Smooth muscle cell (in vitro differentiated cells): ENCODE measurements around the gene NCAPH2. TPM values are rescaled to one million over a fixed set of nuclear protein-coding genes. Genes with fewer than 3 reads are reported as not detected.

Source experiments
- DNase-seq: peaks from one replicate; lab custom pipeline; 2025; ENCODE audit not compliant: unreplicated experiment; lab: John Stamatoyannopoulos, UW
- H2AFZ ChIP-seq: fragments of 200-600 bp; sonication (generic); 2 replicates; pipeline ENCODE4 v1.6.0; 2016; ENCODE audit warnings: antibody characterized with exemption, low read depth, mild to moderate bottlenecking
- H3F3A ChIP-seq: fragments of 200-600 bp; sonication (generic); 2 replicates; pipeline ENCODE4 v1.6.0; 2017; ENCODE audit warnings: antibody characterized with exemption, low read depth
- H3K27ac ChIP-seq: fragments of 200-600 bp; sonication (generic); 2 replicates; pipeline ENCODE4 v1.5.1; 2016; ENCODE audit warnings: low read depth, mild to moderate bottlenecking
- H3K27me3 ChIP-seq: fragments of 200-600 bp; sonication (generic); 2 replicates; pipeline ENCODE4 v1.6.1; 2016; ENCODE audit warnings: low read depth, mild to moderate bottlenecking
- H3K36me3 ChIP-seq: fragments of 200-600 bp; sonication (generic); 2 replicates; pipeline ENCODE4 v1.5.1; 2016; ENCODE audit warnings: low read depth
- H3K4me1 ChIP-seq: fragments of 200-600 bp; sonication (generic); 2 replicates; pipeline ENCODE4 v1.5.1; 2016; ENCODE audit warnings: low read depth
- H3K4me2 ChIP-seq: fragments of 200-600 bp; sonication (generic); 2 replicates; pipeline ENCODE4 v1.6.0; 2016; ENCODE audit warnings: mild to moderate bottlenecking
- H3K4me3 ChIP-seq: fragments of 200-600 bp; sonication (generic); 2 replicates; pipeline ENCODE4 v1.5.1; 2016; ENCODE audit warnings: mild to moderate bottlenecking
- H3K79me2 ChIP-seq: fragments of 200-600 bp; sonication (generic); 2 replicates; pipeline ENCODE4 v1.6.0; 2016; ENCODE audit warnings: low read depth, mild to moderate bottlenecking
- H3K9ac ChIP-seq: fragments of 200-600 bp; sonication (generic); 2 replicates; pipeline ENCODE4 v1.6.0; 2016; ENCODE audit warnings: low read depth
- H3K9me3 ChIP-seq: fragments of 200-600 bp; sonication (generic); replicated peaks from 2 replicates; pipeline ENCODE4 v1.5.1; 2016; ENCODE audit warnings: low read depth
- H4K20me1 ChIP-seq: fragments of 200-600 bp; sonication (generic); 2 replicates; pipeline ENCODE4 v1.6.0; 2016; ENCODE audit warnings: low read depth
- WGBS: methylation state at CpG from one replicate; pipeline ENCODE4 v1.1.7; 2016; ENCODE audit warnings: low lambda C conversion rate; 5-methylcytosine and 5-hydroxymethylcytosine counted together
- polyA plus RNA-seq: library from polyadenylated mRNA; unstranded; fragments of >200 nt; fragmentation: Nextera tagmentation; extraction: Ambion mirVana; gene quantifications from 2 replicates; pipeline ENCODE4 v1.2.1, GENCODE V29; 2016
- total RNA-seq: library from RNA; depleted of rRNA; stranded (reverse); fragments of >200 nt; gene quantifications from 2 replicates; pipeline ENCODE4 v1.2.3, GENCODE V29; 2014
- TF ChIP-seq, protein P1 (sequence below): fragments of 200-600 bp; sonication (generic); IDR thresholded peaks from 2 replicates; pipeline ENCODE4 v1.5.1; 2017; ENCODE audit warnings: borderline replicate concordance, mild to moderate bottlenecking, antibody characterized with exemption; ENCODE audit not compliant: insufficient read depth, poor library complexity, severe bottlenecking

NCAPH2 gene
- total and polyA plus RNA-seq, 2 experiments from 2014 or later = 24.1 to 45.7 TPM

DNA sequence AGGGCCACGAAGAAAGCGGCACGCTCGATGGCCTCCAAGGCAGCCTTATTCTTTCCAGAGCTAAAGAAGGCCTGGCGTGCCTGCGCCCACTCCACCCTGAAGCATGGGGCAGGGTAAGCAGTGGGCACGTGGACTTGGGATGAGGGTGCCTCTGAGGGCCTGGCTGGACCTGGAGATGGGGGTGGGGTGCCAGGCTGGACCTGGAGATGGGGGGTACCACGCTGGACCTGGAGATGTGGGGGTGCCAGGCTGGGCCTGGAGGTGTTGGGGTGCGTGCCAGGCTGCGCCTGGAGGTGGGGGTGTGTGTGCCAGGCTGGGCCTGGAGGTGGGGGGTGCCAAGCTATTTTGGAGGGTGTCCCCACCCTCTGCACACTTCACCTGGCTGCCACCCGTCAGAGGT lies 64.9 kb downstream of the NCAPH2 start:
- no peaks in the 10 kb centered on the region for H3F3A ChIP-seq
- 94% methylated on average over 11 of the region's 11 CpGs for WGBS
- H4K20me1 ChIP-seq = no peaks in the 10 kb centered on the region
- no peak overlapping the region for H3K9ac ChIP-seq
- no peak overlapping the region for H2AFZ ChIP-seq
- H3K27me3 ChIP-seq = no peaks in the 10 kb centered on the region
- no peaks in the 10 kb centered on the region for H3K4me1 ChIP-seq
- peaks cover 3% of the 10 kb centered on the region for H3K36me3 ChIP-seq
- H3K9me3 ChIP-seq = no peaks in the 10 kb centered on the region
- no peaks in the 10 kb centered on the region for H3K79me2 ChIP-seq
- H3K27ac ChIP-seq = no peak overlapping the region
- no peak overlapping the region for H3K4me2 ChIP-seq
- TF ChIP-seq, protein P1, sequence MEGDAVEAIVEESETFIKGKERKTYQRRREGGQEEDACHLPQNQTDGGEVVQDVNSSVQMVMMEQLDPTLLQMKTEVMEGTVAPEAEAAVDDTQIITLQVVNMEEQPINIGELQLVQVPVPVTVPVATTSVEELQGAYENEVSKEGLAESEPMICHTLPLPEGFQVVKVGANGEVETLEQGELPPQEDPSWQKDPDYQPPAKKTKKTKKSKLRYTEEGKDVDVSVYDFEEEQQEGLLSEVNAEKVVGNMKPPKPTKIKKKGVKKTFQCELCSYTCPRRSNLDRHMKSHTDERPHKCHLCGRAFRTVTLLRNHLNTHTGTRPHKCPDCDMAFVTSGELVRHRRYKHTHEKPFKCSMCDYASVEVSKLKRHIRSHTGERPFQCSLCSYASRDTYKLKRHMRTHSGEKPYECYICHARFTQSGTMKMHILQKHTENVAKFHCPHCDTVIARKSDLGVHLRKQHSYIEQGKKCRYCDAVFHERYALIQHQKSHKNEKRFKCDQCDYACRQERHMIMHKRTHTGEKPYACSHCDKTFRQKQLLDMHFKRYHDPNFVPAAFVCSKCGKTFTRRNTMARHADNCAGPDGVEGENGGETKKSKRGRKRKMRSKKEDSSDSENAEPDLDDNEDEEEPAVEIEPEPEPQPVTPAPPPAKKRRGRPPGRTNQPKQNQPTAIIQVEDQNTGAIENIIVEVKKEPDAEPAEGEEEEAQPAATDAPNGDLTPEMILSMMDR = no peak
- DNase-seq = no peak
- no peak overlapping the region for H3K4me3 ChIP-seq

DNA sequence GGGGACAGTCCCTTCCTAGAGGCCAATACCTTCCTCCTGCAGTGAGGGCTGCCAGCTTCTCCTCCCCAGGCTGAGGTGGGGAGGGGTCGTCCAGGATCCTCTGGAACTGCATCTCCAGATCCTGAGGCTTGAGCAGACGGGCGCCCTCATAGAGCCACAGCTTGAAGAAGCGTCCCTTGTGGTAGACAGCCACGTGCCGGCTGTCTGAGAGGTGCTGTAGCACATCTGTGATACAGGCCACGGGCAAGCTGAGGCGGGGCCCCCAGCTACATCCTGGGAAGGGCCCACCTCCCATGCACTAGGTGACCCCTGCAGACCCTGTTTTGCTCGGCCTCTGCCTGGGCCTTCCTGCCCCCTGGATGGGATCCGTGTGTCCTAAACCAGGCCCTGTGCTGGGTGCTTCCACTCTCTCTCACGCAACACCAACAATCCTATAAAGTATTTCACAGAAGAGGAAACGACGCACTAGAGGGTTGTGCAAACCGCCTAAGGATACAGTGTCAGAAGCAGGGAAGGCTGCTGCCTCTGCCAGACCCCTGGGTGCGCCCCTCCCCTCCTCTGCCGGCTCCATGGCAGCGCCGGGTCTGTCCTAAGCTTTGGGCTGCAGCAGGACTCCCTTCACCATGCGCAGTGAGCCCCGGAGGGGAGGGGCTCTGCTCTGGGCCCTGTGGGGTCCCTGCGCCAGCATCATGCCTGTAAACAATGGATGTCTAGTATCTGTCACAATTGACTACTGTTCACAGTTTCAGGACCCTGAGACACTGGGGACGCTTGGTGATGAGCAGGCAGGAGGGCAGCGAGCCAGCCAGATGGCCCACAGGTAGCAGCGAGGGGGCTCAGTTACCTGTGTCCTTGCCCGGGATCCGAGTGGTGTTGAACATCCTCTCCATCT lies 65.7 kb downstream of the NCAPH2 start:
- H3K27me3 ChIP-seq = no peaks in the 10 kb centered on the region
- H3K4me1 ChIP-seq = no peaks in the 10 kb centered on the region
- H3K27ac ChIP-seq = no peak overlapping the region
- no peaks in the 10 kb centered on the region for H3K9me3 ChIP-seq
- H3K36me3 ChIP-seq = peaks cover under 1% of the 10 kb centered on the region
- no peaks in the 10 kb centered on the region for H3K79me2 ChIP-seq
- 98% methylated on average over 26 of the region's 26 CpGs for WGBS
- no peak for DNase-seq
- H3K4me2 ChIP-seq = no peak overlapping the region
- no peak overlapping the region for H3K9ac ChIP-seq
- TF ChIP-seq, protein P1 = no peak
- no peaks in the 10 kb centered on the region for H3F3A ChIP-seq
- no peak overlapping the region for H2AFZ ChIP-seq
- H4K20me1 ChIP-seq = no peaks in the 10 kb centered on the region
- no peak overlapping the region for H3K4me3 ChIP-seq

DNA sequence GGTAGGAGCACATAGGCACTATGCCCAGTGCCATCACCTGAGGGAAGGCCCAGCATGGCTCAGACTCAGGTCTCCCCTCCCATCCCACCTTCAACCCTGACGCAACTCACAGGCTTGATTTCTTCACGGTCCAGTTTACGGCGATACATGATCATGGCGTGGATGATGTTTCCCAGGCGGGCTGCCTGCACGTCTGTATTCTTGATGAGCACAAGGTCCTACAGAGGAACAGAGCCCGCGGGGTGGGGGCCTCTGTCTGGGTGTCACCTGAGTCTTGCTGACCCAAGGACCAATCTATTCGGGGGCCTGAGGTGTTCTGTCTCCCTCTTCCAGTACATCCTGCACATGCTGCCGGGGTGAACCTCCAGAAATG lies 66.3 kb downstream of the NCAPH2 start:
- H3F3A ChIP-seq = no peaks in the 10 kb centered on the region
- H4K20me1 ChIP-seq = no peaks in the 10 kb centered on the region
- no peak overlapping the region for H2AFZ ChIP-seq
- H3K4me1 ChIP-seq = no peaks in the 10 kb centered on the region
- H3K36me3 ChIP-seq = no peaks in the 10 kb centered on the region
- no peak overlapping the region for H3K27ac ChIP-seq
- TF ChIP-seq, protein P1 = no peak
- WGBS = 98% methylated on average over 11 of the region's 11 CpGs
- H3K9me3 ChIP-seq = no peaks in the 10 kb centered on the region
- no peaks in the 10 kb centered on the region for H3K79me2 ChIP-seq
- H3K9ac ChIP-seq = no peak overlapping the region
- no peak for DNase-seq
- no peak overlapping the region for H3K4me2 ChIP-seq
- H3K27me3 ChIP-seq = no peaks in the 10 kb centered on the region
- no peak overlapping the region for H3K4me3 ChIP-seq

Other genes starting within 250 kb of the NCAPH2 start
- 9.5 and 14.9 TPM in 2 replicates for gene MAPK12, start 246.5 kb upstream of the NCAPH2 start, total RNA-seq
- 26.2 and 27.8 TPM in 2 replicates for gene MAPK12, start 246.5 kb upstream of the NCAPH2 start, polyA plus RNA-seq
- 2.8 and 4.2 TPM in 2 replicates for gene MAPK11, start 237.8 kb upstream of the NCAPH2 start, total RNA-seq
- 0.65 and 1.4 TPM in 2 replicates for gene MAPK11, start 237.8 kb upstream of the NCAPH2 start, polyA plus RNA-seq
- gene PLXNB2, start 200.6 kb upstream of the NCAPH2 start, total RNA-seq = 183 and 195 TPM in 2 replicates
- gene PLXNB2, start 200.6 kb upstream of the NCAPH2 start, polyA plus RNA-seq = 210 and 249 TPM in 2 replicates
- 2.4 and 3.1 TPM in 2 replicates for gene DENND6B, start 181.2 kb upstream of the NCAPH2 start, total RNA-seq
- 7.8 and 10.1 TPM in 2 replicates for gene DENND6B, start 181.2 kb upstream of the NCAPH2 start, polyA plus RNA-seq
- gene PPP6R2, start 164.9 kb upstream of the NCAPH2 start, total RNA-seq = 24.6 and 30.7 TPM in 2 replicates
- gene PPP6R2, start 164.9 kb upstream of the NCAPH2 start, polyA plus RNA-seq = 31.6 and 36.3 TPM in 2 replicates
- 34.1 and 37.3 TPM in 2 replicates for gene SBF1, start 33.2 kb upstream of the NCAPH2 start, total RNA-seq
- gene SBF1, start 33.2 kb upstream of the NCAPH2 start, polyA plus RNA-seq = 53.6 and 70.8 TPM in 2 replicates
- gene ADM2, start 26.7 kb upstream of the NCAPH2 start, total RNA-seq = 3.0 and 4.1 TPM in 2 replicates
- gene ADM2, start 26.7 kb upstream of the NCAPH2 start, polyA plus RNA-seq = 15.8 and 16.9 TPM in 2 replicates
- 2.1 TPM in 1 of 2 replicates, not detected in the other for gene MIOX, start 21.4 kb upstream of the NCAPH2 start, total RNA-seq
- gene MIOX, start 21.4 kb upstream of the NCAPH2 start, polyA plus RNA-seq = 0.49 and 0.54 TPM in 2 replicates
- 53.5 and 56.3 TPM in 2 replicates for gene LMF2, start 522 bp upstream of the NCAPH2 start, total RNA-seq
- 117 and 130 TPM in 2 replicates for gene LMF2, start 522 bp upstream of the NCAPH2 start, polyA plus RNA-seq
- gene SCO2, start 17.4 kb downstream of the NCAPH2 start, total RNA-seq = 1.5 and 3.2 TPM in 2 replicates
- gene SCO2, start 17.4 kb downstream of the NCAPH2 start, polyA plus RNA-seq = 17.6 and 22.6 TPM in 2 replicates
- 85.8 and 87.4 TPM in 2 replicates for gene TYMP, start 21.8 kb downstream of the NCAPH2 start, total RNA-seq
- 263 and 287 TPM in 2 replicates for gene TYMP, start 21.8 kb downstream of the NCAPH2 start, polyA plus RNA-seq
- 0.31 and 1.1 TPM in 2 replicates for gene KLHDC7B, start 37.7 kb downstream of the NCAPH2 start, total RNA-seq
- gene KLHDC7B, start 37.7 kb downstream of the NCAPH2 start, polyA plus RNA-seq = 1.5 and 2.2 TPM in 2 replicates
- gene SYCE3, start 54.7 kb downstream of the NCAPH2 start, total RNA-seq = not detected in 2 replicates
- gene SYCE3, start 54.7 kb downstream of the NCAPH2 start, polyA plus RNA-seq = not detected in 2 replicates
- 13.1 and 19.3 TPM in 2 replicates for gene CPT1B, start 70.2 kb downstream of the NCAPH2 start, total RNA-seq
- 20.7 and 38.3 TPM in 2 replicates for gene CPT1B, start 70.2 kb downstream of the NCAPH2 start, polyA plus RNA-seq
- 33.6 and 35.2 TPM in 2 replicates for gene CHKB, start 74.6 kb downstream of the NCAPH2 start, total RNA-seq
- gene CHKB, start 74.6 kb downstream of the NCAPH2 start, polyA plus RNA-seq = 62.8 and 64.8 TPM in 2 replicates
- gene MAPK8IP2, start 92.6 kb downstream of the NCAPH2 start, total RNA-seq = 0.63 TPM in 2 replicates
- 1.2 and 1.5 TPM in 2 replicates for gene MAPK8IP2, start 92.6 kb downstream of the NCAPH2 start, polyA plus RNA-seq
- 16.6 and 19.9 TPM in 2 replicates for gene ARSA, start 119.9 kb downstream of the NCAPH2 start, total RNA-seq
- gene ARSA, start 119.9 kb downstream of the NCAPH2 start, polyA plus RNA-seq = 16.6 and 17.7 TPM in 2 replicates
- 1.3 and 2.0 TPM in 2 replicates for gene SHANK3, start 164.6 kb downstream of the NCAPH2 start, total RNA-seq
- gene SHANK3, start 164.6 kb downstream of the NCAPH2 start, polyA plus RNA-seq = 1.6 and 1.9 TPM in 2 replicates
- gene ACR, start 230.0 kb downstream of the NCAPH2 start, total RNA-seq = 0.27 and 1.9 TPM in 2 replicates
- gene ACR, start 230.0 kb downstream of the NCAPH2 start, polyA plus RNA-seq = not detected in 2 replicates